HepG2 (cell line): ENCODE measurements around the gene CDK10. TPM values are rescaled to one million over a fixed set of nuclear protein-coding genes. Genes with fewer than 3 reads are reported as not detected.

Source experiments
- ATAC-seq: fragments of 200-7000 bp; cut with Tn5 transposase; 3 replicates; pipeline ENCODE4 v1.9.1; 2020; ENCODE audit warnings: mild to moderate bottlenecking, moderate library complexity
- BruUV-seq: library from RNA; stranded (reverse); fragments of 400-500 nt; replicated peaks from 2 replicates; lab custom pipeline; 2021; lab: Mats Ljungman, UMichigan
- CTCF ChIA-PET: fragments of 300-600 bp; formaldehyde crosslinking; extraction: SDS; loops from one replicate; lab custom pipeline; 2021; ENCODE audit warnings: low total read pairs, inconsistent platforms, low intra/inter-chr PET ratio; lab: Yijun Ruan, JAX
- POLR2A ChIA-PET: fragments of 350-600 bp; sonication (Branson Sonifier 250); formaldehyde crosslinking; loops from one replicate; lab custom pipeline; 2020; ENCODE audit warnings: antibody characterized with exemption, inconsistent platforms; lab: Yijun Ruan, JAX
- DNase-seq: peaks from one replicate; pipeline ENCODE4 v3.0.0-alpha.2; 2015; ENCODE audit warnings: low spot score
- FAIRE-seq: peaks from 3 replicates; lab custom pipeline; 2011; peaks lifted over from hg19 to GRCh38; lab: Jason Lieb, UNC
- H2AFZ ChIP-seq: one replicate; pipeline ENCODE4 v1.6.1; 2011; ENCODE audit warnings: low read length, inconsistent platforms
- H3K27ac ChIP-seq: fragments of 300-600 bp; 3 replicates; pipeline ENCODE4 v1.8.0; 2011; ENCODE audit warnings: mixed run types, mild to moderate bottlenecking, mixed read lengths, low read length, inconsistent platforms; ENCODE audit not compliant: insufficient read depth; ENCODE audit errors: extremely low read length
- H3K27me3 ChIP-seq, 2 experiments: fragments of 200-600 bp in 1 of 2; 2 replicates in 1 of 2; 3 replicates in 1 of 2; pipeline versions ENCODE4 v1.6.0 to v1.8.0; 2011; ENCODE audit warnings: low read length in 2 of 2, mild to moderate bottlenecking in 2 of 2, moderate library complexity in 2 of 2, inconsistent platforms in 1 of 2; ENCODE audit not compliant: insufficient read depth in 2 of 2, control insufficient read depth in 1 of 2
- H3K36me3 ChIP-seq, 2 experiments: fragments of 200-600 bp in 1 of 2; replicated peaks in 1 of 2; 2 replicates in 1 of 2; 3 replicates in 1 of 2; pipeline versions ENCODE4 v1.5.1 to v1.8.0; 2011; ENCODE audit warnings: low read length in 2 of 2, inconsistent platforms in 1 of 2; ENCODE audit not compliant: insufficient read depth in 2 of 2, control insufficient read depth in 1 of 2
- H3K4me1 ChIP-seq: 2 replicates; pipeline ENCODE4 v1.5.1; 2012; ENCODE audit warnings: low read length, inconsistent platforms; ENCODE audit not compliant: insufficient read depth
- H3K4me2 ChIP-seq: 2 replicates; pipeline ENCODE4 v1.6.0; 2011; ENCODE audit warnings: low read depth, low read length, inconsistent platforms
- H3K4me3 ChIP-seq, 3 experiments: fragments of 200-600 bp in 1 of 3; sonication (generic), shearing (Covaris generic) in 1 of 3; replicated peaks in 1 of 3; 2 replicates each; pipeline ENCODE4 v1.5.1; 2011 to 2016; ENCODE audit warnings: low read length in 3 of 3, inconsistent platforms in 2 of 3, low read depth in 2 of 3, mild to moderate bottlenecking in 2 of 3, control low read depth in 1 of 3, mixed read lengths in 1 of 3; ENCODE audit not compliant: insufficient read depth in 1 of 3
- H3K79me2 ChIP-seq: one replicate; pipeline ENCODE4 v1.6.1; 2011; ENCODE audit warnings: low read length, inconsistent platforms; ENCODE audit not compliant: insufficient read depth
- H3K9ac ChIP-seq: 2 replicates; pipeline ENCODE4 v1.6.0; 2011; ENCODE audit warnings: mild to moderate bottlenecking, low read depth, low read length, inconsistent platforms; ENCODE audit not compliant: insufficient read depth
- H3K9me3 ChIP-seq: 2 replicates; pipeline ENCODE4 v1.5.1; 2012; ENCODE audit warnings: mild to moderate bottlenecking, low read length
- H4K20me1 ChIP-seq: 2 replicates; pipeline ENCODE4 v1.6.0; 2011; ENCODE audit warnings: inconsistent platforms, mild to moderate bottlenecking, low read length, moderate library complexity; ENCODE audit not compliant: insufficient read depth
- AGO2 ChIP-seq: fragments of 200-400 bp; formaldehyde crosslinking; optimal IDR thresholded peaks from 2 replicates; pipeline ENCODE3; 2017; ENCODE audit warnings: mild to moderate bottlenecking, low read depth, low read length, moderate library complexity
- FOSL1 ChIP-seq: sonication (generic); formaldehyde crosslinking; IDR thresholded peaks from 2 replicates; pipeline ENCODE4 v1.9.0; 2021; ENCODE audit warnings: missing genetic modification reagents, borderline replicate concordance
- POLR2A ChIP-seq, 2 experiments: IDR thresholded peaks; 2 replicates each; pipeline ENCODE4 v1.6.1; 2011; ENCODE audit warnings: low read depth in 2 of 2, low read length in 2 of 2, mild to moderate bottlenecking in 1 of 2, moderate library complexity in 1 of 2; ENCODE audit not compliant: insufficient read depth in 1 of 2
- THYN1 ChIP-seq: sonication (generic); formaldehyde crosslinking; IDR thresholded peaks from 2 replicates; pipeline ENCODE4 v1.8.1; 2023; ENCODE audit warnings: low read depth, mild to moderate bottlenecking, moderate library complexity, missing genetic modification reagents, borderline replicate concordance
- ZNF225 ChIP-seq: sonication (generic); formaldehyde crosslinking; IDR thresholded peaks from 2 replicates; pipeline ENCODE4 v1.4.0; 2020; ENCODE audit warnings: mild to moderate bottlenecking, missing genetic modification reagents
- ZSCAN30 ChIP-seq: sonication (generic); formaldehyde crosslinking; IDR thresholded peaks from 2 replicates; pipeline ENCODE4 v1.5.0; 2020; ENCODE audit warnings: mild to moderate bottlenecking, missing genetic modification reagents
- WGBS: methylation state at CpG from one replicate; pipeline ENCODE4 v1.1.6; 2017; ENCODE audit warnings: low lambda C conversion rate; 5-methylcytosine and 5-hydroxymethylcytosine counted together
- in situ Hi-C: cut with HindIII; loops from 2 replicates; pipeline ENCODE4 v1.10.0; 2017; ENCODE audit warnings: low pct_unique_long_range_greater_than_20kb; ENCODE audit not compliant: extremely low pct_ligation_motif_present
- intact Hi-C: fragments of 100-400 bp; cut with micrococcal nuclease; formaldehyde crosslinking; loops from one replicate; pipeline ENCODE4 v1.10.0; 2022; ENCODE audit not compliant: unreplicated experiment
- polyA plus RNA-seq, 8 experiments: library from polyadenylated mRNA; depleted of rRNA in 3 of 8; stranded (reverse) in 7 of 8; unstranded in 1 of 8; fragments of >200 nt; fragmentation: Illumina TruSeq in 4 of 8; extraction: Trizol in 4 of 8; gene quantifications; 2 replicates each; pipeline versions ENCODE4 v1.2.1 to v1.2.3, GENCODE V29; 2011 to 2016; ENCODE audit warnings: low read depth in 4 of 8, missing spikeins in 1 of 8, mixed read lengths in 1 of 8; ENCODE audit not compliant: insufficient read depth in 1 of 8
- total RNA-seq, 5 experiments: library from RNA; depleted of rRNA; stranded (reverse); fragments of >200 nt; fragmentation: Illumina TruSeq; extraction: Trizol; gene quantifications; 2 replicates each; pipeline ENCODE4 v1.2.3, GENCODE V29; 2016; ENCODE audit warnings: low read depth in 1 of 5
- TF ChIP-seq, protein P1 (sequence below): sonication (generic); formaldehyde crosslinking; IDR thresholded peaks from 2 replicates; pipeline ENCODE4 v1.4.0; 2020; ENCODE audit warnings: missing genetic modification reagents

Gene CDK10
- total and polyA plus RNA-seq, 2 of the 13 experiments (the other 11 are each of a cell fraction or from before 2014, with no cell fraction given) = 2.5 to 3.9 TPM

DNA sequence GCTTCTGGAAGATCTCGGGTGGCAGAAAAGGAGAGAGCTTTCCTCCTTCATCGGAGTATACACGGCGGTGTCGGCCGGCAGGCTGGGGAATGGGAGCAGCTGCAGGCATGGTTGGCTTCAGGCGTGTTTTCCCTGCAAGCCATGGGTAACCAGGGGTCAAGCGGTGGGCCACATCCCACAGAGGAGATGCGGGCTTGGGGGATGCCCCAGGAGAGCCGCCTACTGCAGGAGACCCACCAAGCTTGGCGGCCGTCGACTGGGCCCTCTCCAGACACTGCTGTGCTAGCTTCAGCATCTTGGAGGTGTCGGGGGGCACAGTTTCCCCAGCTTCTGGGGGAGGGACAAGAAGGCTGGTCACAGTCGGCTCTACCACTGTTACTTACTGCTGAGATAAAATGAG is 30.0 kb downstream of the CDK10 start:
- H3K36me3 ChIP-seq = no peaks in the 10 kb centered on the region
- no peak overlapping the region for H3K27ac ChIP-seq
- in situ Hi-C loops (no loop called here), intact Hi-C loops (no loop called here)
- H3K9me3 ChIP-seq = no peaks in the 10 kb centered on the region
- ATAC-seq (no peak), FAIRE-seq (no peak), DNase-seq (no peak)
- ChIA-PET CTCF (no interaction called here), POLR2A (interaction anchor here (1.2 kb wide), 1 partner anchor 10 kb away, joined by 5 read pairs; no protein-coding TSS in a partner anchor)
- peaks cover 26% of the 10 kb centered on the region for H3K4me1 ChIP-seq
- H4K20me1 ChIP-seq = no peaks in the 10 kb centered on the region; the same call in 1 of the 2 replicates
- no peak overlapping the region for H2AFZ ChIP-seq
- H3K4me2 ChIP-seq = no peak overlapping the region
- no peaks in the 10 kb centered on the region for H3K79me2 ChIP-seq
- 98% methylated on average over 14 of the region's 15 CpGs for WGBS
- H3K9ac ChIP-seq = no peak overlapping the region
- H3K4me3 ChIP-seq = no peak overlapping the region
- no peaks in the 10 kb centered on the region; a peak in 1 of 5 replicates for H3K27me3 ChIP-seq
- TF ChIP-seq ZNF225 = 0 out of 2 replicates have a peak, but pooled peaks have one; percentile 24
- no peak for TF ChIP-seq ZSCAN30 (CRISPR knock-in tag)
- no peak for TF ChIP-seq FOSL1 (CRISPR knock-in tag)
- BruUV-seq = no TSS peak

DNA sequence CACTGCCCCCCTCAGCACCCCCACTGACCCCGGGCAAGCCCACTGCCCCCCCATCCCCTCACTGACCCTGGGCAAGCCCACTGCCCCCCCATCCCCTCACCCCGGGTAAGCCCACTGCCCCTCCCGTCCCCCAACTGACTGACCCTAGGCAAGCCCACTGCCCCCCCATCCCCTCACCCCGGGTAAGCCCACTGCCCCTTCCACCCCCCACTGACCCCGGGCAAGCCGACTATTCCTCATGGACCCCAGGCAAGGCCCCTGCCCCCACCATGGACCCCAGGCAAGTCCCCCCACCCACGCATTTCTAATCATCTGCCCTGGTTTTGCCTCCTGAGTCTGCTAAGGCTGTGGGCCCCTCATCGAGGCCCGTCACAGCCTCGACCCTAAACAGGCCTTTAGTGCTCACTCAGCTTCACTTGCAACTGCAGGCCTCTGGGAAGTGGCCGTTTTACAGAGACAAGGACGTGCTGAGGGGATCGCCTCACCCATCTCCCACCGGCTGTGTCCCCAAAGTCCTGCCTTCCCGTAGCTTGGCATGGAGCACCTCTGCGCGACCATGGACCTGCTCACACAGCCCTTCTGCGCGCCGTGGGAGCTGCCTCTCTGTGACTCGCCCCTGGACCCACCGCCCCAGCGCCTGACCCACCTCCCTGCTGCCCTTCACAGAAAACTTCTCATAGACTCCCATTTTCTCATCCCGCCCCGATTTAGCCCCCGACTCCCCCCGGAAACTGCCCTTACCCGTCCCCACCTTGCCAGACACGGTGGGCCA is 30.6 kb downstream of the CDK10 start:
- Histone ChIP-seq H3K9ac (no peak overlapping the region), H4K20me1 (peaks cover under 1% of the 10 kb centered on the region; the same call in 1 of the 2 replicates), H2AFZ (no peak overlapping the region), H3K4me3 (no peak overlapping the region), H3K4me1 (peaks cover 28% of the 10 kb centered on the region), H3K27me3 (no peaks in the 10 kb centered on the region; a peak in 1 of 5 replicates), H3K9me3 (no peaks in the 10 kb centered on the region), H3K27ac (no peak overlapping the region), H3K4me2 (no peak overlapping the region), H3K36me3 (no peaks in the 10 kb centered on the region), H3K79me2 (peaks cover 4% of the 10 kb centered on the region)
- DNase-seq (no peak), FAIRE-seq (no peak), ATAC-seq (no peak)
- BruUV-seq = no TSS peak
- POLR2A ChIA-PET = no interaction called here
- CTCF ChIA-PET = no interaction called here
- TF ChIP-seq, protein P1, sequence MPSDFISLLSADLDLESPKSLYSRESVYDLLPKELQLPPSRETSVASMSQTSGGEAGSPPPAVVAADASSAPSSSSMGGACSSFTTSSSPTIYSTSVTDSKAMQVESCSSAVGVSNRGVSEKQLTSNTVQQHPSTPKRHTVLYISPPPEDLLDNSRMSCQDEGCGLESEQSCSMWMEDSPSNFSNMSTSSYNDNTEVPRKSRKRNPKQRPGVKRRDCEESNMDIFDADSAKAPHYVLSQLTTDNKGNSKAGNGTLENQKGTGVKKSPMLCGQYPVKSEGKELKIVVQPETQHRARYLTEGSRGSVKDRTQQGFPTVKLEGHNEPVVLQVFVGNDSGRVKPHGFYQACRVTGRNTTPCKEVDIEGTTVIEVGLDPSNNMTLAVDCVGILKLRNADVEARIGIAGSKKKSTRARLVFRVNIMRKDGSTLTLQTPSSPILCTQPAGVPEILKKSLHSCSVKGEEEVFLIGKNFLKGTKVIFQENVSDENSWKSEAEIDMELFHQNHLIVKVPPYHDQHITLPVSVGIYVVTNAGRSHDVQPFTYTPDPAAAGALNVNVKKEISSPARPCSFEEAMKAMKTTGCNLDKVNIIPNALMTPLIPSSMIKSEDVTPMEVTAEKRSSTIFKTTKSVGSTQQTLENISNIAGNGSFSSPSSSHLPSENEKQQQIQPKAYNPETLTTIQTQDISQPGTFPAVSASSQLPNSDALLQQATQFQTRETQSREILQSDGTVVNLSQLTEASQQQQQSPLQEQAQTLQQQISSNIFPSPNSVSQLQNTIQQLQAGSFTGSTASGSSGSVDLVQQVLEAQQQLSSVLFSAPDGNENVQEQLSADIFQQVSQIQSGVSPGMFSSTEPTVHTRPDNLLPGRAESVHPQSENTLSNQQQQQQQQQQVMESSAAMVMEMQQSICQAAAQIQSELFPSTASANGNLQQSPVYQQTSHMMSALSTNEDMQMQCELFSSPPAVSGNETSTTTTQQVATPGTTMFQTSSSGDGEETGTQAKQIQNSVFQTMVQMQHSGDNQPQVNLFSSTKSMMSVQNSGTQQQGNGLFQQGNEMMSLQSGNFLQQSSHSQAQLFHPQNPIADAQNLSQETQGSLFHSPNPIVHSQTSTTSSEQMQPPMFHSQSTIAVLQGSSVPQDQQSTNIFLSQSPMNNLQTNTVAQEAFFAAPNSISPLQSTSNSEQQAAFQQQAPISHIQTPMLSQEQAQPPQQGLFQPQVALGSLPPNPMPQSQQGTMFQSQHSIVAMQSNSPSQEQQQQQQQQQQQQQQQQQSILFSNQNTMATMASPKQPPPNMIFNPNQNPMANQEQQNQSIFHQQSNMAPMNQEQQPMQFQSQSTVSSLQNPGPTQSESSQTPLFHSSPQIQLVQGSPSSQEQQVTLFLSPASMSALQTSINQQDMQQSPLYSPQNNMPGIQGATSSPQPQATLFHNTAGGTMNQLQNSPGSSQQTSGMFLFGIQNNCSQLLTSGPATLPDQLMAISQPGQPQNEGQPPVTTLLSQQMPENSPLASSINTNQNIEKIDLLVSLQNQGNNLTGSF (CRISPR knock-in tag) = no peak
- TF ChIP-seq POLR2A (IDR thresholded peaks at IDR 0.05; ENCODE audit: insufficient read depth in 1 of 2, low read depth in 2 of 2, low read length in 2 of 2) (0 out of 4 replicates have a peak, but pooled peaks of 1 of the 2 experiments have one; percentile 2), THYN1 (CRISPR knock-in tag) (no peak), AGO2 (peak; percentile 83)
- 95% methylated on average over 29 of the region's 29 CpGs for WGBS
- intact Hi-C loops = no loop called here
- in situ Hi-C loops = no loop called here
